Endothelial cell (in vitro differentiated cells): Measurements from ENCODE around the gene NPRL2. TPM values are rescaled to one million over a fixed set of nuclear protein-coding genes. Genes with fewer than 3 reads are reported as not detected.

Source experiments
- DNase-seq: peaks from one replicate; pipeline ENCODE4 v3.0.0; 2021; ENCODE audit warnings: low spot score
- H3K27ac Mint-ChIP-seq: one replicate; pipeline ENCODE4 v1.8.0; 2021; ENCODE audit warnings: mixed read lengths, inconsistent platforms; ENCODE audit not compliant: unreplicated experiment
- H3K27me3 Mint-ChIP-seq: one replicate; pipeline ENCODE4 v1.8.0; 2021; ENCODE audit warnings: mild to moderate bottlenecking, moderate library complexity, mixed read lengths, inconsistent platforms; ENCODE audit not compliant: unreplicated experiment
- H3K36me3 Mint-ChIP-seq: one replicate; pipeline ENCODE4 v1.8.0; 2021; ENCODE audit warnings: mild to moderate bottlenecking, low read depth, mixed read lengths, inconsistent platforms; ENCODE audit not compliant: unreplicated experiment
- H3K4me1 Mint-ChIP-seq: one replicate; pipeline ENCODE4 v1.8.0; 2021; ENCODE audit warnings: mild to moderate bottlenecking, mixed read lengths, inconsistent platforms; ENCODE audit not compliant: unreplicated experiment
- H3K4me3 Mint-ChIP-seq: one replicate; pipeline ENCODE4 v1.8.0; 2021; ENCODE audit warnings: mild to moderate bottlenecking, mixed read lengths, inconsistent platforms; ENCODE audit not compliant: unreplicated experiment
- H3K9me3 Mint-ChIP-seq: one replicate; pipeline ENCODE4 v1.8.0; 2021; ENCODE audit warnings: mixed read lengths, inconsistent platforms; ENCODE audit not compliant: unreplicated experiment
- CTCF ChIP-seq: fragments of 200-600 bp; sonication (generic); IDR thresholded peaks from one replicate; pipeline ENCODE4 v1.5.0; 2021; ENCODE audit warnings: antibody characterized with exemption; ENCODE audit not compliant: unreplicated experiment
- total RNA-seq: library from RNA; stranded (reverse); fragmentation: NEBNext Ultra II Directional; extraction: Animal tissue kit (Norgen Biotek cat#: 25700); gene quantifications from one replicate; pipeline ENCODE4 v1.2.1, GENCODE V29; 2021; ENCODE audit not compliant: unreplicated experiment

The NPRL2 gene
- total RNA-seq, 1 donor from 2014 or later, result 18.0 TPM

- Mint-ChIP-seq H3K36me3 (peaks cover under 1% of the 10 kb centered on the region), H3K4me1 (peaks cover 9% of the 10 kb centered on the region), H3K9me3 (no peaks in the 10 kb centered on the region), H3K4me3 (no peak overlapping the region), H3K27ac (no peak overlapping the region), H3K27me3 (peaks cover 5% of the 10 kb centered on the region)
- no peak for TF ChIP-seq CTCF
- no peak for DNase-seq
These were observed 46.0 kb downstream of the NPRL2 start for GRCh38 chr3:50304601-50305000.

- no peak for TF ChIP-seq CTCF
- no peaks in the 10 kb centered on the region for H3K36me3 Mint-ChIP-seq
- H3K27ac Mint-ChIP-seq, result no peak within 1 kb of the TSS
- no peak for DNase-seq
- H3K4me3 Mint-ChIP-seq, result no peak within 1 kb of the TSS
- H3K4me1 Mint-ChIP-seq, result peaks cover 10% of the 10 kb centered on the region
- no peaks in the 10 kb centered on the region for H3K9me3 Mint-ChIP-seq
- H3K27me3 Mint-ChIP-seq, result peaks cover 5% of the 10 kb centered on the region
These were observed 47.4 kb downstream of the NPRL2 start, which contains the start of gene HYAL1 for GRCh38 chr3:50303013-50303815. Gene HYAL1 (minus strand): TSS chr3:50303574. CDS start chr3:50302956, 618 bp downstream.

GRCh38 chr3:50302095-50303012 is 48.2 kb downstream of the NPRL2 start:
- Mint-ChIP-seq H3K36me3 (no peaks in the 10 kb centered on the region), H3K4me1 (peaks cover 12% of the 10 kb centered on the region), H3K9me3 (no peaks in the 10 kb centered on the region), H3K27me3 (peaks cover 5% of the 10 kb centered on the region), H3K27ac (no peak overlapping the region), H3K4me3 (peak overlapping the region; percentile 47)
- DNase-seq, result no peak
- no peak for TF ChIP-seq CTCF

GRCh38 chr3:50300681-50301254 is 49.8 kb downstream of the NPRL2 start:
- TF ChIP-seq CTCF, result no peak
- Mint-ChIP-seq H3K36me3 (no peaks in the 10 kb centered on the region), H3K4me3 (peak overlapping the region; percentile 96), H3K4me1 (peaks cover 12% of the 10 kb centered on the region), H3K9me3 (no peaks in the 10 kb centered on the region), H3K27ac (peak overlapping the region; percentile 70), H3K27me3 (peaks cover 5% of the 10 kb centered on the region)
- no peak for DNase-seq
